Esophagus squamous epithelium (tissue), 5 donors: ENCODE data around the gene GLI2. TPM values are rescaled to one million over a fixed set of nuclear protein-coding genes. Genes with fewer than 3 reads are reported as not detected.

ENCODE experiments used
- DNase-seq: peaks from one replicate; lab custom pipeline; 2025; lab: John Stamatoyannopoulos, UW
- H3K27ac ChIP-seq, 4 donors: fragments of 200-600 bp; sonication (generic); one replicate each; pipeline ENCODE4 v1.5.1; 2016 to 2019; ENCODE audit warnings: mild to moderate bottlenecking in 1 of 4
- H3K27me3 ChIP-seq, 4 donors: fragments of 200-600 bp; sonication (generic); 1 replicate in 3 of 4; 2 replicates in 1 of 4; pipeline versions ENCODE4 v1.5.1 to v1.6.0; 2017 to 2021; ENCODE audit warnings: antibody characterized with exemption in 1 of 4
- H3K36me3 ChIP-seq, 3 donors: fragments of 200-600 bp; sonication (generic); one replicate each; pipeline ENCODE4 v1.5.1; 2016 to 2019
- H3K4me1 ChIP-seq, 3 donors: fragments of 200-600 bp; sonication (generic); one replicate each; pipeline ENCODE4 v1.5.1; 2017 to 2019
- H3K4me3 ChIP-seq, 4 donors: fragments of 200-600 bp; sonication (generic); 1 replicate in 3 of 4; 2 replicates in 1 of 4; pipeline ENCODE4 v1.5.1; 2016 to 2019; ENCODE audit warnings: mild to moderate bottlenecking in 2 of 4, moderate library complexity in 1 of 4
- H3K9me3 ChIP-seq, 3 donors: fragments of 200-600 bp; sonication (generic); one replicate each; pipeline ENCODE4 v1.5.1; 2016 to 2019
- POLR2A ChIP-seq, 4 donors: fragments of 450-650 bp; IDR thresholded peaks; one replicate each; pipeline ENCODE4 v1.6.1; 2017; ENCODE audit warnings: antibody characterized with exemption in 4 of 4, mild to moderate bottlenecking in 4 of 4, moderate library complexity in 3 of 4
- WGBS, 2 donors: methylation state at CpG; one replicate each; pipeline ENCODE4 v1.1.5; 2018; 5-methylcytosine and 5-hydroxymethylcytosine counted together
- intact Hi-C: fragments of 100-400 bp; cut with DNase I; formaldehyde crosslinking; loops from one replicate; pipeline ENCODE4 v1.15.0; 2022
- total RNA-seq, 4 donors: library from RNA; depleted of rRNA; stranded (reverse); fragments of >200 nt; gene quantifications; one replicate each; pipeline ENCODE4 v1.1.0, GENCODE V29; 2016
- TF ChIP-seq, protein P1 (sequence below), 6 experiments: fragments of 450-650 bp in 4 of 6; fragments of 200-600 bp in 2 of 6; sonication (generic) in 2 of 6; IDR thresholded peaks; one replicate each; pipeline ENCODE4 v1.5.1; 2016 to 2019; ENCODE audit warnings: antibody characterized with exemption in 6 of 6, mild to moderate bottlenecking in 4 of 6, moderate library complexity in 4 of 6
- donor health status: DM: yes; HTN: yes; CAD: no.

GLI2 gene
- total RNA-seq, 4 donors from 2014 or later: 1.1 to 2.7 (median 1.9) TPM

DNA sequence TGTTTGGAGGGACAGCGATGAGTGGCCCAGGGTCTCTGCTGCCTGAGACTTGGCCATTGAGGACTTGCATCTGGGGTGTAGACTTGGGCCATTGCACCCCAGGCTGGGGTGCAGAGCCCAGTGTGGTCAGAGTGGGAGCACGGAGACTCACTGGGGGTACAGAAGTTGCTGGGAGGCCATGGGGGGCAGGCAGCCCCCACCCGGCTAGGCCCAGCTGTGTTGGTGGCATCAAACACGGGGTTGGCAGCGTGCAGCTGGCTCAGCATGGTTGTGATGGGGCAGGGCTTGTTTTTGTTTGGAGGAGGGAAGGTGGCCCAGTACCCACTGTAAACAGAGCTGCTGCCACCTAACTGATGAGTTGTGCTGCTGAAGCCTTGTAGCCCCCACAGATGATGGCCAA lies 42.1 kb downstream of the GLI2 start:
- Histone ChIP-seq H3K9me3 (no peaks in the 10 kb centered on the region), H3K27ac (no peak overlapping the region), H3K4me3 (no peak overlapping the region), H3K36me3 (no peaks in the 10 kb centered on the region), H3K4me1 (peaks cover 9 to 18% (median 11%) of the 10 kb centered on the region in 3 donors), H3K27me3 (peaks cover 0 to 67% (median 0%) of the 10 kb centered on the region in 4 donors)
- 83 to 91% methylated on average over 1 to 4 of the region's 5 CpGs for WGBS, 2 donors
- no peak for DNase-seq
- intact Hi-C loops: no loop called here
- no peak for TF ChIP-seq POLR2A (IDR thresholded peaks at IDR 0.05)

DNA sequence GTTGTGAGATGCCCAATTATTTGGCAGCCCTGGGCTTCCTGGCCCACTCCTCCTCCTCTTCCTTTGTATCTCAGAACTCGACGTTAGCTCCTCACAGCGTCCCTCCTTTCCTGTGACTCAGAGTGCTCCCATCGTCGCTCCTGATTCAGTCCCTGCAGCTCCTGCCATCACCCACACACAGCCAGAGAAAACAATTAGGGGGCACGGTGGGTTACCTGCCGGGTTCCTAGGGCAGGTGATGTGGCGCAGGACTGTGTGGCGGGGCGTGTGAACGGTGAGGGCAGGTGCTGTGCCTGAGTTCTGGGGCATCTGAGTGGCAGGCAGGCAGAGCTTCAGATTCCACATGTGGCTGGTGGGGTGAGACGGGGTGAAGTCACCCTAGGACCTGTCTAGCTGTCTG lies 42.6 kb downstream of the GLI2 start:
- Histone ChIP-seq H3K36me3 (no peaks in the 10 kb centered on the region), H3K27ac (no peak overlapping the region), H3K27me3 (peaks cover 0 to 69% (median 0%) of the 10 kb centered on the region in 4 donors), H3K4me1 (peaks cover 14 to 23% (median 15%) of the 10 kb centered on the region in 3 donors), H3K4me3 (no peak overlapping the region), H3K9me3 (no peaks in the 10 kb centered on the region)
- WGBS, 2 donors: 59 to 82% methylated on average over 5 to 11 of the region's 12 CpGs
- TF ChIP-seq, protein P1, sequence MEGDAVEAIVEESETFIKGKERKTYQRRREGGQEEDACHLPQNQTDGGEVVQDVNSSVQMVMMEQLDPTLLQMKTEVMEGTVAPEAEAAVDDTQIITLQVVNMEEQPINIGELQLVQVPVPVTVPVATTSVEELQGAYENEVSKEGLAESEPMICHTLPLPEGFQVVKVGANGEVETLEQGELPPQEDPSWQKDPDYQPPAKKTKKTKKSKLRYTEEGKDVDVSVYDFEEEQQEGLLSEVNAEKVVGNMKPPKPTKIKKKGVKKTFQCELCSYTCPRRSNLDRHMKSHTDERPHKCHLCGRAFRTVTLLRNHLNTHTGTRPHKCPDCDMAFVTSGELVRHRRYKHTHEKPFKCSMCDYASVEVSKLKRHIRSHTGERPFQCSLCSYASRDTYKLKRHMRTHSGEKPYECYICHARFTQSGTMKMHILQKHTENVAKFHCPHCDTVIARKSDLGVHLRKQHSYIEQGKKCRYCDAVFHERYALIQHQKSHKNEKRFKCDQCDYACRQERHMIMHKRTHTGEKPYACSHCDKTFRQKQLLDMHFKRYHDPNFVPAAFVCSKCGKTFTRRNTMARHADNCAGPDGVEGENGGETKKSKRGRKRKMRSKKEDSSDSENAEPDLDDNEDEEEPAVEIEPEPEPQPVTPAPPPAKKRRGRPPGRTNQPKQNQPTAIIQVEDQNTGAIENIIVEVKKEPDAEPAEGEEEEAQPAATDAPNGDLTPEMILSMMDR (IDR thresholded peaks at IDR 0.05): no peak
- TF ChIP-seq POLR2A (IDR thresholded peaks at IDR 0.05): no peak
- DNase-seq: no peak
- intact Hi-C loops: no loop called here

DNA sequence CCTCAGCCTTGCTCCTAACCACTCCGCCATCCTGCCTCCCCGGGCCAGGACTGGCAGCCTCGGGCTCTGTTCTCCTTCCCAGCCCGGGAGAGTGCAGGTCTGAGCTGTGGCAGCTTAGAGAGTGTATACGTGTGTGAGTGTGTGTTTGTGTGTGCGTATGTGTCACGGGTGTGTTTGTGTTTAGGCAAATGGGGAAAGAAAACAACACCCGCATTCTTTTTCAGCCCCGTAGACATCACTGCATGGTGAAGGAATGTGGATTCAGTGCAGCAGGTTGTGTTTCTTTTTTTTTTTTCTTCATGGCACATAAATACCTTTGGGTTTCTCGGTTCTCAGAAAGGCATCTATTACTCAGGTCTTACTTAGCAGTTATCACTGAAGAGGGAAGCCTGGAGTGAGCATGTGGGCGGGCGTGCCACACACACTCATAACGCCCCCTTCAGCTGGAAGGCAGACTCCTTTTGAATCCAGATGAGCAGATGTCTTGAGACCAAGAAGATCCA lies 44.2 kb downstream of the GLI2 start:
- no peak overlapping the region for H3K27ac ChIP-seq
- peaks cover 20 to 39% (median 27%) of the 10 kb centered on the region in 3 donors for H3K4me1 ChIP-seq
- H3K4me3 ChIP-seq: no peak overlapping the region
- no peaks in the 10 kb centered on the region for H3K9me3 ChIP-seq
- no peak for DNase-seq
- 35 to 56% methylated on average over 9 to 12 of the region's 13 CpGs for WGBS, 2 donors
- TF ChIP-seq POLR2A (IDR thresholded peaks at IDR 0.05): no peak
- TF ChIP-seq, protein P1 (IDR thresholded peaks at IDR 0.05): no peak
- intact Hi-C loops: no loop called here
- H3K36me3 ChIP-seq: no peaks in the 10 kb centered on the region
- H3K27me3 ChIP-seq: peaks cover 0 to 69% (median 0%) of the 10 kb centered on the region in 4 donors

DNA sequence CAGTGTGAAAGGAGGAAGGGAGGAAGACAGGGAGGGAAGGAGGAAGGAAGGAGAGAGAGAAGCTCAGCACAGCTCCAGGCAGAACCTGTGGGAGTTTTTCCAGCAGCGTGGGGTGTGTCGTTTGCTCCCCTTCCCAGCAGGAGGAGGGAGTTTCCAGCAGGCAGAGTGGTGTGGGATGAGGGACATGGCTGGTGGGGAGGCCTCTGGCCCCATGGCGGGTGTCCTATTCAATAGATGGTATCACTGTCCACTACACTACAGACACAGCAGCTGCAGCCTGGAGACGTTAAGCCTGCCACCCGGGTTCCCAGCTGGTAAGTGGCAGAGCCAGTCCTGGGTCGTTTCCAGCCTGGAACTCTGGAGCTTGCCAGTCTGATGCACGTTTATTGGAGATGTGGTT lies 44.7 kb downstream of the GLI2 start:
- Histone ChIP-seq H3K36me3 (no peaks in the 10 kb centered on the region), H3K4me3 (no peak overlapping the region), H3K27me3 (peaks cover 0 to 67% (median 0%) of the 10 kb centered on the region in 4 donors), H3K27ac (no peak overlapping the region), H3K9me3 (no peaks in the 10 kb centered on the region), H3K4me1 (peaks cover 25 to 45% (median 29%) of the 10 kb centered on the region in 3 donors)
- TF ChIP-seq POLR2A (IDR thresholded peaks at IDR 0.05): no peak
- TF ChIP-seq, protein P1 (IDR thresholded peaks at IDR 0.05): no peak
- intact Hi-C loops: no loop called here
- WGBS, 2 donors: 29 to 43% methylated on average over 5 of the region's 7 CpGs
- DNase-seq: no peak

DNA sequence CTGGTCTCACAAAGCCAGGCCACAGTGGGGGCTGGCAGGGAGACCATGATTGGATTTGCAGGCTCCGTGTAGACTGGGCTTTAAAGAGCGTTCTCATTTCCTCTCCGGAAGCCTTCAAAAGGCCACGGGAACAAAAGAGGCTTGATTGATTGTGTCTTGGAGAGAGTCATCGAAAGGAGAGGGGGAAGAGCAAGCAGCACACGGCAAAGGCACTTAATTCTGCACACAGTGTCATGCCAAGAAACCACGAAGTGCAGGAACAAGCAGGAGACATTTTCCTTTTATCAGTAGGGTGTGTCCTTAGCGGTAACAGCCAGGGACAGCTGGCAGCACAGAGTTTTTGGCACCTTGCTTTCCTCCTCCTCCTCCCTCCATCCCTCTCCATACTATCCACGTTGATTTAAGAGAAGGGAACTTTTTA lies 47.7 kb downstream of the GLI2 start:
- no peaks in the 10 kb centered on the region for H3K9me3 ChIP-seq
- no peak for TF ChIP-seq POLR2A (IDR thresholded peaks at IDR 0.05)
- TF ChIP-seq, protein P1 (IDR thresholded peaks at IDR 0.05): no peak
- H3K27ac ChIP-seq: no peak overlapping the region
- no peaks in the 10 kb centered on the region for H3K36me3 ChIP-seq
- DNase-seq: no peak
- 7 to 11% methylated on average over 9 of the region's 9 CpGs for WGBS, 2 donors
- peaks cover 0 to 55% (median 0%) of the 10 kb centered on the region in 4 donors for H3K27me3 ChIP-seq
- peaks cover 29 to 58% (median 32%) of the 10 kb centered on the region in 3 donors for H3K4me1 ChIP-seq
- intact Hi-C loops: no loop called here
- no peak overlapping the region for H3K4me3 ChIP-seq
